ENCODE data around the gene SCAMP5. TPM values are rescaled to one million over a fixed set of nuclear protein-coding genes. Genes with fewer than 3 reads are reported as not detected.

Gene SCAMP5
- total RNA-seq, 1 experiment from 2014 or later, result 3.4 TPM

- Histone ChIP-seq H3K36me3 (peaks cover 18% of the 10 kb centered on the region), H3K4me3 (no peak overlapping the region), H3K9me3 (no peaks in the 10 kb centered on the region), H3K27me3 (no peaks in the 10 kb centered on the region)
- DNase-seq, result peak; percentile 86
Measured at GRCh38 chr15:75029378-75030022, 34.1 kb downstream of the SCAMP5 start.

DNA sequence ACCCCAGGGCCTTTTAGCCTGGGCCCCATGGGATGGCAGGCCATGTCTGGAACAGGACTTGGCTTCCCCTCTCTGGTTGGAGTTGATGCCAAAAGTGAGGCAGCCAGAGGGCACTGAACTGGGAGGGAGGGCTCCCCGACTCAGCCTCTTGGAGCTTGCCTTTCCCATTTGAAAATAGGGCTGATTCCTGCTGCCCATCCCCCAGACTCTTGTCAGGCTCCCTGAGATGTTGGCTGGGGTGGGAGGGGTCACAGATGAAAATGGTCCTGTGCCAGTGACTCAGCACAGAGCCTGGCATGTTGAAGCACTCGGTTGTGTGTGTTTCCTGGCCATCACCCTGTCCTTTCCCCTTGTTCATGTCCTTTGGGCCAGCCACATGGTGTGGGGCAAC lies 34.7 kb downstream of the SCAMP5 start:
- H3K36me3 ChIP-seq, result peaks cover 18% of the 10 kb centered on the region
- peak; percentile 76 for DNase-seq
- no peaks in the 10 kb centered on the region for H3K9me3 ChIP-seq
- no peaks in the 10 kb centered on the region for H3K27me3 ChIP-seq
- no peak overlapping the region for H3K4me3 ChIP-seq

GRCh38 chr15:75030424-75030823 lies 35.1 kb downstream of the SCAMP5 start:
- Histone ChIP-seq H3K9me3 (no peaks in the 10 kb centered on the region), H3K27me3 (no peaks in the 10 kb centered on the region), H3K4me3 (no peak overlapping the region), H3K36me3 (peaks cover 16% of the 10 kb centered on the region)
- no peak for DNase-seq

DNA sequence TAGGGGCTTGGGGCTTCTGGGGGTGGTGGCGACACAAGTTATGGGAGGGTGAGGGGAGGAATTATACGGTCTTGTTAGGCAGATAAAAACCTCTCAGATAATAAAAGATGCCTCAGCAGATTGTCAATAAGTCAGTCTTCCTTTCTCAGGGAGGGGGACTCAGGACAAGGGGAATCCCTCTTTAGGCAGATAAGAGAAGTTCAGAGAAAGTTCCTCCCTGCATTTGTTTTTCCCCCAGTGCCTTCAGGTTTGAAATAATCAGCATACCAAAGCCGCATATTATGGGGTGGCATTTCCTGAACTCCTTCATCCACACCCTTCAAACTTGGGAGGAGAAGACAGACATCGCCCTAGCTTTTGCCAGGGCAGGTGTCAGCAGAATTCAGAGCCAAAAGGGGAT lies 36.5 kb downstream of the SCAMP5 start:
- DNase-seq, result no peak
- Histone ChIP-seq H3K36me3 (peaks cover 10% of the 10 kb centered on the region), H3K4me3 (no peak overlapping the region)

DNA sequence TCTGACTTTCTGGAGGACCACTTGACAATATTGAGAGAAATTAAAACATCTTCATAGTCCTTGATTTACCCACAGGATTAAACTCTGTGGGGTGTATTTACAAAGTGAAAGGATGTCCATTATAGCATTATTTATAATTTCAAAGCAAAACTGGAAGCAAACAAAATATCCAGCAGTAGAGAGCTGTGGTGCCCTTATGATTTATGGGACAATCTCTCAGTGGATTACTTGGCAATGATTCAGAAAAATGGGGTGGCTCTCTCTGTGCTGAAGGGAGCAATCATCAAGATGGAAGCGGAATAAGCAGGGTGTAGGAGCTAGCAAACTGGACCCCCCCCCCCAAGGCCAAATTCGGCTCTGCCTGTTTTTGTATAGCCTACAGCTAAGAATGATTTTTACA lies 37.0 kb downstream of the SCAMP5 start:
- Histone ChIP-seq H3K4me3 (no peak overlapping the region), H3K27me3 (no peaks in the 10 kb centered on the region), H3K36me3 (peaks cover 12% of the 10 kb centered on the region), H3K9me3 (no peaks in the 10 kb centered on the region)
- DNase-seq, result no peak

More for the DNA sequence above, 36.5 kb downstream of the SCAMP5 start:
- Histone ChIP-seq H3K9me3 (no peaks in the 10 kb centered on the region), H3K27me3 (no peaks in the 10 kb centered on the region)

DNA sequence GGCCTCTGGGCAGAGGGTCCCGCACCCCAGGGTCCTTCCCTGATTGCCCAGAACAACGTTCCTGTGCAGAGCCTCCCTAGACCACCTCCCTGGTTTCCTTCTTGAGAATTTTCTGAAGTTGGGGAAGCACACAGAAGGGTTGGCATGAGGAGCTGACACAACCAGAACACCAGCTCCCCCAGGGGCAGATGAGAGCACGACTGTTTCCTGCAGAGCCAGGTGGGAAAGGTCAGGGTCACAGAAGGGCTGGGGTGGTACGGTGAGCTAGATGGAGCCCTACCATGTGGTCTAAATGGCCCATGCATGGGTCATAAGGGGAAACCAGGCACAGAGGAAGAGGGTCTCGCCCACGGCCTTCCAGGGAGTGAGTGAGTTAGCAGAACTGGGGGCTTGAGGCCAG lies 38.4 kb downstream of the SCAMP5 start:
- DNase-seq, result no peak
- Histone ChIP-seq H3K4me3 (no peak overlapping the region), H3K27me3 (no peaks in the 10 kb centered on the region), H3K36me3 (peaks cover 10% of the 10 kb centered on the region), H3K9me3 (no peaks in the 10 kb centered on the region)

GRCh38 chr15:75034615-75035014 lies 39.3 kb downstream of the SCAMP5 start:
- DNase-seq, result no peak
- Histone ChIP-seq H3K36me3 (peaks cover 10% of the 10 kb centered on the region), H3K27me3 (no peaks in the 10 kb centered on the region), H3K4me3 (no peak overlapping the region), H3K9me3 (no peaks in the 10 kb centered on the region)

GRCh38 chr15:75036212-75036616 lies 40.9 kb downstream of the SCAMP5 start:
- H3K9me3 ChIP-seq, result no peaks in the 10 kb centered on the region
- DNase-seq, result no peak
- no peaks in the 10 kb centered on the region for H3K27me3 ChIP-seq
- H3K4me3 ChIP-seq, result no peak overlapping the region
- peaks cover 2% of the 10 kb centered on the region; the same call in 1 of the 2 replicates for H3K36me3 ChIP-seq

GRCh38 chr15:75037685-75038084 lies 42.3 kb downstream of the SCAMP5 start:
- Histone ChIP-seq H3K9me3 (no peaks in the 10 kb centered on the region), H3K36me3 (peaks cover 9% of the 10 kb centered on the region), H3K4me3 (no peak overlapping the region), H3K27me3 (no peaks in the 10 kb centered on the region)
- no peak for DNase-seq

DNA sequence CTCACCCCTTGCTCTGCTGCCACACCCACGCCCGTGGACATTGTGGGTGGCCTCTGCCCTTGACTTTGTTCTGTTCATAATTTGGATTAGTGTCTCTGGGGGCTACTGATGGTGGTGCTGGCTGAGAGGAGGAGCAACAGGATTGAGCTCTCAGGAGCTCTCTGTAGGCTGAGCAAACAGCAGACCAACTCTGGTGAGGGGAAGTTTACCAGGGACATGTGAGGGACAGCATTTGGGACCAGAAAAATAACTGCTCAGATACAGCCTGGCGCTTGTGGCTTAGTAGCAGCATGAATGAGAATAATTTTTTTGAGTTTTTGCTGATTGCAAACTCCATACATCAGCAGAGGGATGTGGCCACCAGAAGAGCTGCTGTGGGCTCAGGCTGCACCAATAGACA lies 42.9 kb downstream of the SCAMP5 start:
- no peak for DNase-seq
- Histone ChIP-seq H3K36me3 (peaks cover 14% of the 10 kb centered on the region), H3K9me3 (no peaks in the 10 kb centered on the region), H3K27me3 (no peaks in the 10 kb centered on the region), H3K4me3 (no peak overlapping the region)

GRCh38 chr15:75042730-75043508 lies 47.6 kb downstream of the SCAMP5 start:
- DNase-seq, result peak; percentile 36
- H3K36me3 ChIP-seq, result peaks cover 22% of the 10 kb centered on the region
- no peak overlapping the region for H3K4me3 ChIP-seq
- no peaks in the 10 kb centered on the region for H3K9me3 ChIP-seq
- H3K27me3 ChIP-seq, result no peaks in the 10 kb centered on the region

- H3K36me3 ChIP-seq, result peaks cover 26% of the 10 kb centered on the region
- no peak overlapping the region for H3K4me3 ChIP-seq
- H3K27me3 ChIP-seq, result no peaks in the 10 kb centered on the region
- DNase-seq, result peak; percentile 94
- no peaks in the 10 kb centered on the region for H3K9me3 ChIP-seq
Measured at GRCh38 chr15:75043509-75044257, 48.3 kb downstream of the SCAMP5 start.

GRCh38 chr15:75044258-75044878 lies 49.0 kb downstream of the SCAMP5 start:
- DNase-seq, result no peak
- Histone ChIP-seq H3K36me3 (peaks cover 30% of the 10 kb centered on the region), H3K9me3 (no peaks in the 10 kb centered on the region), H3K27me3 (no peaks in the 10 kb centered on the region), H3K4me3 (no peak overlapping the region)

DNA sequence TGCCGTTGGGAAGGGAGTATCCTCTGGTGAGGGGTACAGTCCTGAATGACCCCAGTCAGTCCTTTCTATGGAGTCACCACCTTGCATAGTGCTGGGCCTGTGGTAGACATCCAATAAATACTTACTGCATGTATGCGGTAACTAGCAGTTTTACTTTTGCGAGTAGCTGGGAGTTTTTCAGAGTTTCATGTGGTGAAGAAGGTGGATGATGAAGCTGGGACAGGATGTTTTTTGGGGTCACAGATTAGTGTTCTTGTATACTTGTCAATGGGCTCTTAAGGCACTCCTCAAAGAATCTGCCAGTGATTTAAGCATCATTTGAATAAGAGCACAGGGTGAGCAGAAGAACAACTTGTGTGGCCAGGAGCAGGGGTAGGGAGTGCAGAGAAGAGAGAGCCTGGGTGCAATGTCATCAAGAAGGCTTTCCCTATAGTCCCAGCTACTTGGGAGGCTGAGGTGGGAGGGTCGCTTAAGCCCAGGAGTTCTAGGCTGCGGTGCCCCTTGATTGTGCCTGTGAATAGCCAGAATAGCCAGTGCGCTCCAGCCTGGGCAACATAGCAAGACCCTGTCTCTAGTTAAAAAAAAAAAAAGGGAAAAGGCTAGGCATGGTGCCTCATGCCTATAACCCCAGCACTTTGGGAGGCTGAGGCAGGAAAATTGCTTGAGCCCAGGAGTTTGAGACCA lies 50.1 kb downstream of the SCAMP5 start:
- H3K27me3 ChIP-seq, result no peaks in the 10 kb centered on the region
- H3K36me3 ChIP-seq, result peaks cover 34% of the 10 kb centered on the region
- no peak for DNase-seq
- no peaks in the 10 kb centered on the region for H3K9me3 ChIP-seq
- H3K4me3 ChIP-seq, result no peak overlapping the region

DNA sequence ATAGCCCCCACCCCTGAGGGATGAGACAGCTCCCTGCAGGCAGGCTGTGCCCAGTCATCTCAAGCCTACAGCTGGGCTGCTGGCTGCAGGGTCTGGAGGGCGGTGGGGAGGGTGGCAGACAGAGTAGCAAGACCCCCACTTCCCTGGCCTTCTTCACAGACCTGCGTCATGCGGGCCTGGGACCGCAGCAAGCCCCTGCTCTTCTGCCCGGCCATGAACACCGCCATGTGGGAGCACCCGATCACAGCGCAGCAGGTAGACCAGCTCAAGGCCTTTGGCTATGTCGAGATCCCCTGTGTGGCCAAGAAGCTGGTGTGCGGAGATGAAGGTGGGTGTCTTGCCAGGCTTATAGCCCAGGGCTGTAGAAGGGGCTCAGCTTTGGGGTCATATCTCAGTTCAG lies 53.0 kb downstream of the SCAMP5 start:
- H3K4me3 ChIP-seq, result no peak overlapping the region
- H3K9me3 ChIP-seq, result no peaks in the 10 kb centered on the region
- H3K36me3 ChIP-seq, result peaks cover 22% of the 10 kb centered on the region
- DNase-seq, result no peak
- no peaks in the 10 kb centered on the region for H3K27me3 ChIP-seq

- DNase-seq, result peak; percentile 78
- Histone ChIP-seq H3K9me3 (no peaks in the 10 kb centered on the region), H3K36me3 (peaks cover 18% of the 10 kb centered on the region), H3K27me3 (no peaks in the 10 kb centered on the region), H3K4me3 (no peak overlapping the region)
Measured at GRCh38 chr15:75049392-75049791, 54.0 kb downstream of the SCAMP5 start.

Data from MG63 (cell line).